ENCODE data around the gene BLZF1.

DNA sequence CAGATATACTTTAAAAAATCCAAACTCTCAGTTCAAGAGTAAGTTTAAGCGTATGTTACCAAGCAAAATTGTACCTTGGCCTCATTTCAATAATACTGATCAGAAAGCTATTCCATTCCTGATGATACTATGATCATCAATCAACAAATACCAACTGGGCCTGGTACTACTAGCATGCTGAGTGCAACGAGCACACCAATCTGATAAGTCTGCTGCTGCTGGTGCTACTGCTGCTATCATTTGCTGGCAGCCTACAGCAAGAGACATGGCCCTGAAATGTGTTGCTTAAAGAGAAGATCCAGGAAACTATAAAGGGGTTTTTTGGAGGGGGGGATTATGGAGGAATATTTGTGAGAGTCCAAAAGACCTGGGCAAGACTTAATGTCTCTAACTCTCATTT lies 40.1 kb upstream of the BLZF1 start:
- TF ChIP-seq CTCF (IDR thresholded peaks at IDR 0.05) (no peak), POLR2A (IDR thresholded peaks at IDR 0.05) (no peak)

All from esophagus squamous epithelium (tissue), 4 donors.